GM12864 (cell line): Measurements from ENCODE around the gene OR5K2.

Experiments used
- DNase-seq: peaks from one replicate; pipeline ENCODE4 v3.0.0-alpha.2; 2011; ENCODE audit warnings: low read depth
- H3K4me3 ChIP-seq: 2 replicates; pipeline ENCODE4 v1.5.1; 2011; ENCODE audit warnings: mild to moderate bottlenecking, low read depth, low read length, control low read depth
- CTCF ChIP-seq: IDR thresholded peaks from 2 replicates; pipeline ENCODE4 v1.5.1; 2011; ENCODE audit warnings: low read depth, mild to moderate bottlenecking, moderate library complexity, low read length, control low read depth, inconsistent platforms; ENCODE audit errors: missing control alignments

Gene OR5K2

GRCh38 chr3:98536456-98537017, 39.1 kb downstream of the OR5K2 start:
- peak; percentile 95 for DNase-seq
- peak overlapping the region; percentile 78 for H3K4me3 ChIP-seq
- no peak for TF ChIP-seq CTCF

- no peak overlapping the region for H3K4me3 ChIP-seq
- peak; percentile 95 for DNase-seq
- no peak for TF ChIP-seq CTCF
Observed at GRCh38 chr3:98540346-98540745, 42.9 kb downstream of the OR5K2 start.

- no peak for DNase-seq
- no peak for TF ChIP-seq CTCF
- no peak overlapping the region for H3K4me3 ChIP-seq
Observed at GRCh38 chr3:98541695-98542094, 44.2 kb downstream of the OR5K2 start.

- no peak for DNase-seq
- H3K4me3 ChIP-seq: no peak overlapping the region
- TF ChIP-seq CTCF: no peak
Observed at GRCh38 chr3:98542623-98543022, 45.1 kb downstream of the OR5K2 start.

GRCh38 chr3:98545940-98546339, 48.5 kb downstream of the OR5K2 start:
- DNase-seq: no peak
- no peak for TF ChIP-seq CTCF
- peak overlapping the region; percentile 32; the same call in 1 of the 2 replicates for H3K4me3 ChIP-seq
